OCI-LY7 (cell line): ENCODE measurements around the gene PSMB1. TPM values are rescaled to one million over a fixed set of nuclear protein-coding genes. Genes with fewer than 3 reads are reported as not detected.

Experiments
- BruUV-seq: library from RNA; stranded (reverse); fragments of 400-500 nt; replicated peaks from 2 replicates; lab custom pipeline; 2021; lab: Mats Ljungman, UMichigan
- CTCF ChIA-PET: fragments of 300-600 bp; sonication (Branson Sonifier 250); formaldehyde crosslinking; loops from one replicate; lab custom pipeline; 2022; ENCODE audit warnings: antibody characterized with exemption; ENCODE audit not compliant: unreplicated experiment; lab: Charles Lee
- POLR2A ChIA-PET: fragments of 300-600 bp; sonication (Branson Sonifier 250); formaldehyde crosslinking; loops from one replicate; lab custom pipeline; 2022; ENCODE audit warnings: antibody characterized with exemption; lab: Charles Lee
- DNase-seq: peaks from one replicate; pipeline ENCODE4 v3.0.0-alpha.2; 2015; ENCODE audit warnings: low spot score
- H2AFZ ChIP-seq: fragments of 200-600 bp; sonication (generic), shearing (Covaris generic); 2 replicates; pipeline ENCODE4 v1.6.1; 2014; ENCODE audit warnings: mild to moderate bottlenecking, antibody characterized with exemption, low read length, moderate library complexity
- H3K27ac ChIP-seq: fragments of 200-600 bp; sonication (generic); 2 replicates; pipeline ENCODE4 v1.5.1; 2014; ENCODE audit warnings: mixed run types, low read depth, mild to moderate bottlenecking, moderate library complexity, low read length, inconsistent platforms; ENCODE audit not compliant: poor library complexity, severe bottlenecking
- H3K36me3 ChIP-seq: fragments of 200-600 bp; sonication (generic); 2 replicates; pipeline ENCODE4 v1.6.1; 2014; ENCODE audit warnings: mild to moderate bottlenecking, antibody characterized with exemption, low read length, moderate library complexity, mixed read lengths; ENCODE audit not compliant: insufficient read depth
- H3K4me1 ChIP-seq: fragments of 200-600 bp; sonication (generic); 2 replicates; pipeline ENCODE4 v1.5.1; 2014; ENCODE audit warnings: mild to moderate bottlenecking, low read length; ENCODE audit not compliant: insufficient read depth, poor library complexity, severe bottlenecking
- H3K4me2 ChIP-seq: fragments of 200-600 bp; sonication (generic); 2 replicates; pipeline ENCODE4 v1.6.1; 2014; ENCODE audit warnings: mild to moderate bottlenecking, low read length
- H3K4me3 ChIP-seq: fragments of 200-600 bp; sonication (generic); 2 replicates; pipeline ENCODE4 v1.5.1; 2014; ENCODE audit warnings: mild to moderate bottlenecking, low read depth, low read length; ENCODE audit not compliant: poor library complexity, severe bottlenecking
- H3K79me2 ChIP-seq: fragments of 200-600 bp; sonication (generic); 2 replicates; pipeline ENCODE4 v1.6.1; 2016; ENCODE audit warnings: low read depth, mild to moderate bottlenecking, low read length, moderate library complexity, mixed read lengths; ENCODE audit not compliant: insufficient read depth
- H3K9me2 ChIP-seq: fragments of 200-600 bp; sonication (generic); 2 replicates; pipeline ENCODE4 v1.6.1; 2016; ENCODE audit warnings: mild to moderate bottlenecking, low read length, mixed read lengths; ENCODE audit not compliant: insufficient read depth
- H3K9me3 ChIP-seq: fragments of 200-600 bp; sonication (generic); 2 replicates; pipeline ENCODE4 v1.6.1; 2014; ENCODE audit warnings: mild to moderate bottlenecking, mixed run types, low read length, mixed read lengths
- H4K20me1 ChIP-seq: fragments of 200-600 bp; sonication (generic); 2 replicates; pipeline ENCODE4 v1.6.1; 2014; ENCODE audit warnings: mild to moderate bottlenecking, antibody characterized with exemption, low read length, moderate library complexity, mixed read lengths; ENCODE audit not compliant: insufficient read depth
- EZH2phosphoT487 ChIP-seq: fragments of 200-600 bp; sonication (generic); IDR thresholded peaks from 2 replicates; pipeline ENCODE4 v1.6.1; 2018; ENCODE audit warnings: low read depth, borderline replicate concordance, mild to moderate bottlenecking, mixed run types, antibody characterized with exemption, low read length, moderate library complexity, mixed read lengths
- intact Hi-C: fragments of 100-400 bp; cut with micrococcal nuclease; formaldehyde crosslinking; loops from one replicate; pipeline ENCODE4 v1.10.0; 2022; ENCODE audit not compliant: unreplicated experiment
- total RNA-seq, 2 experiments: library from RNA; depleted of rRNA in 1 of 2; stranded (reverse); fragments of >200 nt in 1 of 2; shearing (Covaris generic) in 1 of 2; gene quantifications; 2 replicates each; pipeline ENCODE4 v1.2.3, GENCODE V29; 2014 to 2022
- TF ChIP-seq, protein P1 (sequence below): fragments of 200-600 bp; sonication (generic); conservative IDR thresholded peaks from 2 replicates; pipeline ENCODE4 v1.5.1; 2014; ENCODE audit warnings: mild to moderate bottlenecking, antibody characterized with exemption, low read length, moderate library complexity, mixed read lengths

PSMB1 gene
- total RNA-seq, 2 experiments from 2014 or later = 190 to 193 TPM

DNA sequence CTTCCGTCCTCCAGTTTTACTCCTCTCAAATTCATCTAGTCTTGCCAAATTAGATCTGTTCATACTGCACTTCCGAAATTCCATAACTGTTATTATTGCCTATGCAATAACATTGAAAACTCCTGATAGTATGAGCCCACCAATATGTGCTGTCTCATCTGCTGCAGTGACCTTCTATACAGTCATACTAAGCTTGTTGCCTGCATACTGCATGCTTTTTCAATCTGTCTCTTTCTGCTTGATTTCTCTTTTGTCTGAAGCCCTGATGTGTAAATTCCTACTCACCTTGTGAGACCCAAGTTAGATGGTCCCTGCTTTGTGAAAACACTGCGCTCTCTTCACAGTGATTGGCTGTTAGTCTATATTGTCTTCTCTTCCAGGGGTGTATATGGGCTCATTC is 2.2 kb upstream of the PSMB1 start:
- Histone ChIP-seq H4K20me1 (peaks cover 26% of the 10 kb centered on the region), H3K79me2 (peaks cover 82% of the 10 kb centered on the region), H2AFZ (no peak overlapping the region), H3K9me3 (no peaks in the 10 kb centered on the region), H3K36me3 (peaks cover 53% of the 10 kb centered on the region), H3K4me1 (peaks cover 33% of the 10 kb centered on the region), H3K4me2 (peak overlapping the region; percentile 92), H3K9me2 (no peaks in the 10 kb centered on the region), H3K27ac (peak overlapping the region; percentile 45), H3K4me3 (peak overlapping the region; percentile 100)
- no peak for DNase-seq
- ChIA-PET CTCF (no interaction called here), POLR2A (interaction anchor here (1.0 kb wide), 1 partner anchor 12 kb away, joined by 3 read pairs; no protein-coding TSS in a partner anchor)
- intact Hi-C loops = loop anchor here (10.0 kb wide), 1 partner anchor 251 kb away; the partner anchor contains the start of gene FAM120B
- BruUV-seq = no TSS peak
- TF ChIP-seq EZH2phosphoT487 = no peak
- TF ChIP-seq, protein P1, sequence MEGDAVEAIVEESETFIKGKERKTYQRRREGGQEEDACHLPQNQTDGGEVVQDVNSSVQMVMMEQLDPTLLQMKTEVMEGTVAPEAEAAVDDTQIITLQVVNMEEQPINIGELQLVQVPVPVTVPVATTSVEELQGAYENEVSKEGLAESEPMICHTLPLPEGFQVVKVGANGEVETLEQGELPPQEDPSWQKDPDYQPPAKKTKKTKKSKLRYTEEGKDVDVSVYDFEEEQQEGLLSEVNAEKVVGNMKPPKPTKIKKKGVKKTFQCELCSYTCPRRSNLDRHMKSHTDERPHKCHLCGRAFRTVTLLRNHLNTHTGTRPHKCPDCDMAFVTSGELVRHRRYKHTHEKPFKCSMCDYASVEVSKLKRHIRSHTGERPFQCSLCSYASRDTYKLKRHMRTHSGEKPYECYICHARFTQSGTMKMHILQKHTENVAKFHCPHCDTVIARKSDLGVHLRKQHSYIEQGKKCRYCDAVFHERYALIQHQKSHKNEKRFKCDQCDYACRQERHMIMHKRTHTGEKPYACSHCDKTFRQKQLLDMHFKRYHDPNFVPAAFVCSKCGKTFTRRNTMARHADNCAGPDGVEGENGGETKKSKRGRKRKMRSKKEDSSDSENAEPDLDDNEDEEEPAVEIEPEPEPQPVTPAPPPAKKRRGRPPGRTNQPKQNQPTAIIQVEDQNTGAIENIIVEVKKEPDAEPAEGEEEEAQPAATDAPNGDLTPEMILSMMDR = no peak

- H3K79me2 ChIP-seq = peaks cover 88% of the 10 kb centered on the region
- H3K27ac ChIP-seq = peak overlapping the region; percentile 45
- H3K9me2 ChIP-seq = no peaks in the 10 kb centered on the region
- peaks cover 53% of the 10 kb centered on the region for H3K36me3 ChIP-seq
- peaks cover 38% of the 10 kb centered on the region for H3K4me1 ChIP-seq
- DNase-seq = no peak
- peak overlapping the region; percentile 92 for H3K4me2 ChIP-seq
- intact Hi-C loops = loop anchor here (1.0 to 10.0 kb wide), 3 partner anchors 30 to 852 kb away; partner anchors contain the start of genes C6orf120, FAM120B, PDCD2 and WDR27
- TF ChIP-seq EZH2phosphoT487 = no peak
- TF ChIP-seq, protein P1 = no peak
- H4K20me1 ChIP-seq = peaks cover 32% of the 10 kb centered on the region
- H2AFZ ChIP-seq = peak overlapping the region; percentile 99; the same call in 1 of the 2 replicates
- ChIA-PET CTCF (no interaction called here), POLR2A (no interaction called here)
- no peaks in the 10 kb centered on the region for H3K9me3 ChIP-seq
- BruUV-seq = no TSS peak
- H3K4me3 ChIP-seq = peak overlapping the region; percentile 100
Measured at GRCh38 chr6:170554796-170555137, 1.7 kb upstream of the PSMB1 start.
